ENCODE data around the gene ZNF691. TPM values are rescaled to one million over a fixed set of nuclear protein-coding genes. Genes with fewer than 3 reads are reported as not detected.

ZNF691 gene
- total and polyA plus RNA-seq, 2 donors (not counting 3 experiments of a cell fraction or from before 2014, with no cell fraction given) = 6.6 to 6.9 TPM

DNA sequence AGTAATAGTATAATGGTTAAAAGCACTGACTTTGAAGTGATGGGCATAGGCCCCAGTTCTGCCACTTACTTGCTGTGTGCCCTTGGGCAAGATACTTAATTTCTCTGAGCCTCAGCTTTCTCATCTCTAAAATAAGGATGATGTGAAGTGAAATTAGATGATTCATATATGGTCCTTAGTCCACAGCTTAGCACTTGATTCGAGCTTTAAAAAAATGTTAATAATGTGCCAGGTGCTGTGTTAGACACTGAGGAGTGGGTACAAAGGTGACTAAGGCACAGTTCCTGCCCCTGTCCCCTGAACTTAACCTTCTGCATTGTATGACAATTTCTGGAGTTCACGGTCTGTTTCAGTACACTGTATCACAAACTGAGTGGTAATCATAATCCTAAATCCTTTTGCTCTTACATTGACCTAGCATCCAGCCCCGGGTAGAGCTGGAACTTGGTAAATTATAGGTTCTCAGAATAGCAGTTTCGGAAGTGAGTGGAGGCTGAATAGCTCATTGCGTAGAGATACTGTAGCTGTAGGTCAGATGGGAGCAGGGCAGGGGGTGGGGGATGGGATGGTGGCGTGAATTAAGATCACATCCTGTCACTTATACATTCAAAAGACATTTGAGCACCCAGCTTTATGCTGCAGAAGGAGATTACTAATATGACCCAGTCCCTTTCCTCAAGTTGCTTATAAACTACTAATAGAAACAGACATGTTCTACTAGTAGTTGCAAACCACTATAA is 1.5 kb downstream of the ZNF691 start:
- no peak overlapping the region for H3K4me3 ChIP-seq (replicated peaks in 1 of 3; ENCODE audit: insufficient read depth in 1 of 3, low read depth in 1 of 3, low read length in 3 of 3)
- intact Hi-C loops (cut with micrococcal nuclease) = loop anchor here (2.0 kb wide), 1 partner anchor 31 kb away; the partner anchor contains the start of genes ERMAP and SVBP
- no peak overlapping the region for H3K27ac ChIP-seq (ENCODE audit: insufficient read depth, low read depth, low read length)
- H3K4me2 ChIP-seq (ENCODE audit: insufficient read depth, low read length) = no peak overlapping the region
- TF ChIP-seq, protein P1, sequence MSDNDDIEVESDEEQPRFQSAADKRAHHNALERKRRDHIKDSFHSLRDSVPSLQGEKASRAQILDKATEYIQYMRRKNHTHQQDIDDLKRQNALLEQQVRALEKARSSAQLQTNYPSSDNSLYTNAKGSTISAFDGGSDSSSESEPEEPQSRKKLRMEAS (IDR thresholded peaks at IDR 0.05; ENCODE audit: insufficient read depth, insufficient read length) = no peak
- TF ChIP-seq MYC (IDR thresholded peaks at IDR 0.05; ENCODE audit: low read depth, low read length) = no peak
- no peak for TF ChIP-seq JUN (IDR thresholded peaks at IDR 0.05; ENCODE audit: borderline replicate concordance, insufficient read depth, insufficient read length, low read depth)
- TF ChIP-seq GATA2 (IDR thresholded peaks at IDR 0.05; ENCODE audit: insufficient read depth, insufficient read length, low read depth, low read length) = no peak
- no peak for TF ChIP-seq FOS (IDR thresholded peaks at IDR 0.05; ENCODE audit: borderline replicate concordance, insufficient read depth, low read length)
- no peak for TF ChIP-seq EZH2 (IDR thresholded peaks at IDR 0.05; ENCODE audit: borderline replicate concordance, low read depth, low read length, severe bottlenecking)
- no peak for TF ChIP-seq POLR2AphosphoS5 (IDR thresholded peaks at IDR 0.05; ENCODE audit: insufficient read depth, low read depth, low read length)
- TF ChIP-seq POLR2A (IDR thresholded peaks at IDR 0.05; ENCODE audit: low read depth, low read length) = no peak
- TF ChIP-seq, protein P2, sequence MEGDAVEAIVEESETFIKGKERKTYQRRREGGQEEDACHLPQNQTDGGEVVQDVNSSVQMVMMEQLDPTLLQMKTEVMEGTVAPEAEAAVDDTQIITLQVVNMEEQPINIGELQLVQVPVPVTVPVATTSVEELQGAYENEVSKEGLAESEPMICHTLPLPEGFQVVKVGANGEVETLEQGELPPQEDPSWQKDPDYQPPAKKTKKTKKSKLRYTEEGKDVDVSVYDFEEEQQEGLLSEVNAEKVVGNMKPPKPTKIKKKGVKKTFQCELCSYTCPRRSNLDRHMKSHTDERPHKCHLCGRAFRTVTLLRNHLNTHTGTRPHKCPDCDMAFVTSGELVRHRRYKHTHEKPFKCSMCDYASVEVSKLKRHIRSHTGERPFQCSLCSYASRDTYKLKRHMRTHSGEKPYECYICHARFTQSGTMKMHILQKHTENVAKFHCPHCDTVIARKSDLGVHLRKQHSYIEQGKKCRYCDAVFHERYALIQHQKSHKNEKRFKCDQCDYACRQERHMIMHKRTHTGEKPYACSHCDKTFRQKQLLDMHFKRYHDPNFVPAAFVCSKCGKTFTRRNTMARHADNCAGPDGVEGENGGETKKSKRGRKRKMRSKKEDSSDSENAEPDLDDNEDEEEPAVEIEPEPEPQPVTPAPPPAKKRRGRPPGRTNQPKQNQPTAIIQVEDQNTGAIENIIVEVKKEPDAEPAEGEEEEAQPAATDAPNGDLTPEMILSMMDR (IDR thresholded peaks at IDR 0.05; ENCODE audit: extremely low read depth in 1 of 2, insufficient read depth in 1 of 2, low read depth in 1 of 2, low read length in 2 of 2) = no peak
- dilution Hi-C loops (cut with MboI; ENCODE audit: extremely low pct_ligation_motif_present, low sequenced_read_pairs) = no loop called here
- DNase-seq (ENCODE audit: low read depth, low spot score) (no peak), FAIRE-seq (no peak)
- H4K20me1 ChIP-seq (replicated peaks; ENCODE audit: control insufficient read depth, extremely low read depth, insufficient read depth, low read length) = no peaks in the 10 kb centered on the region
- ChIA-PET POLR2A (interaction anchor here (1.9 kb wide), 1 partner anchor 30 kb away, joined by 6 read pairs; the partner anchor contains the start of gene SVBP), CTCF (interaction anchor here (1.2 to 2.5 kb wide), 5 partner anchors 27 to 226 kb away, joined by 5 to 21 read pairs (median 11); partner anchors contain the start of genes ERMAP and SVBP)
- peaks cover 12% of the 10 kb centered on the region for H3K4me1 ChIP-seq (ENCODE audit: control insufficient read depth, extremely low read depth, insufficient read depth, low read length)
- peaks cover 5% of the 10 kb centered on the region for H3K79me2 ChIP-seq (ENCODE audit: control insufficient read depth, insufficient read depth, low read length)
- no peaks in the 10 kb centered on the region for H3K9me3 ChIP-seq (replicated peaks; ENCODE audit: control insufficient read depth, insufficient read depth, low read length)
- H2AFZ ChIP-seq (ENCODE audit: low read depth, low read length) = no peak overlapping the region
- H3K9ac ChIP-seq (replicated peaks; ENCODE audit: extremely low read depth, insufficient read depth, low read length) = no peak overlapping the region
- H3K36me3 ChIP-seq (ENCODE audit: control insufficient read depth in 2 of 2, extremely low read depth in 1 of 2, insufficient read depth in 2 of 2, low read length in 2 of 2) = peaks cover 0 to 17% of the 10 kb centered on the region in 2 experiments
- BruUV-seq (replicated peaks) = no TSS peak
- no peaks in the 10 kb centered on the region for H3K9me1 ChIP-seq (replicated peaks; ENCODE audit: control insufficient read depth, extremely low read depth, insufficient read depth, low read length)
- no peaks in the 10 kb centered on the region for H3K27me3 ChIP-seq (ENCODE audit: control insufficient read depth in 2 of 2, insufficient read depth in 2 of 2, low read length in 2 of 2)

All from endothelial cell of umbilical vein (primary cell).